ENCODE measurements around the gene MPV17L. TPM values are rescaled to one million over a fixed set of nuclear protein-coding genes. Genes with fewer than 3 reads are reported as not detected.

Gene MPV17L
- polyA plus RNA-seq, 1 of the 3 experiments (the other 2 are of a cell fraction), result 0.43 TPM

DNA sequence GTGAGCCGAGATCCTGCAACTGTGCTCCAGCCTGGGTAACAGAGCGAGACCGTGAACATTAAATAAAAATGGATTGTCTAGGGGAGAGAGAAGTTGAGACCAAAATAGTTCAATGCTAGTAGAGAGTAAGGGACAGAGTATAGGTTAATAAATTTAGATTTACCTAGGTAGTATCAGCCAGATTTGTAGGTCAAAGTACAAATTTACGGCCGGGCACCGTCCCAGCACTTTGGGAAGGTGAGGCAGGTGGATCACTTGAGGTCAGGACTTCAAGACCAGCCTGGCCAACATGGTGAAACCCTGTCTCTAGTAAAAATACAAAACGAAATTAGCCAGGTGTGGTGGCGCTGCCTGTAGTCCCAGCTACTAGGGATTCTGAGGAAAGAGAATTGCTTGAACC is 26.7 kb downstream of the MPV17L start:
- WGBS (ENCODE audit: low lambda C conversion rate), result 78% methylated on average over 8 of the region's 8 CpGs
- Histone ChIP-seq H3K36me3 (replicated peaks in 1 of 2; ENCODE audit: control insufficient read depth in 1 of 2, insufficient read depth in 2 of 2, low read length in 1 of 2) (no peaks in the 10 kb centered on the region), H3K4me2 (no peak overlapping the region), H3K27me3 (ENCODE audit: insufficient read depth) (no peaks in the 10 kb centered on the region; the same call in 1 of the 2 replicates), H4K20me1 (ENCODE audit: insufficient read depth) (no peaks in the 10 kb centered on the region), H3K9ac (no peak overlapping the region), H3K79me2 (ENCODE audit: insufficient read depth) (no peaks in the 10 kb centered on the region), H2AFZ (ENCODE audit: low read depth) (no peak overlapping the region), H3K9me2 (no peaks in the 10 kb centered on the region), H3K4me3 (ENCODE audit: low read depth in 2 of 2, low read length in 1 of 2) (no peak overlapping the region), H3F3A (replicated peaks; ENCODE audit: insufficient read depth) (no peaks in the 10 kb centered on the region), H3K9me3 (no peaks in the 10 kb centered on the region), H3K27ac (ENCODE audit: low read depth in 2 of 2, low read length in 1 of 2) (no peak overlapping the region), H3K4me1 (ENCODE audit: control insufficient read depth in 1 of 2, insufficient read depth in 2 of 2, low read depth in 1 of 2, low read length in 1 of 2) (no peaks in the 10 kb centered on the region)
- DNase-seq, result no peak
- TF ChIP-seq YY1 (IDR thresholded peaks at IDR 0.05; ENCODE audit: low read depth), result no peak
- no peak for TF ChIP-seq SMC3 (IDR thresholded peaks at IDR 0.05; ENCODE audit: low read depth, low read length)
- TF ChIP-seq FOXJ3 (CRISPR knock-in tag; IDR thresholded peaks at IDR 0.05), result no peak
- TF ChIP-seq, protein P1, sequence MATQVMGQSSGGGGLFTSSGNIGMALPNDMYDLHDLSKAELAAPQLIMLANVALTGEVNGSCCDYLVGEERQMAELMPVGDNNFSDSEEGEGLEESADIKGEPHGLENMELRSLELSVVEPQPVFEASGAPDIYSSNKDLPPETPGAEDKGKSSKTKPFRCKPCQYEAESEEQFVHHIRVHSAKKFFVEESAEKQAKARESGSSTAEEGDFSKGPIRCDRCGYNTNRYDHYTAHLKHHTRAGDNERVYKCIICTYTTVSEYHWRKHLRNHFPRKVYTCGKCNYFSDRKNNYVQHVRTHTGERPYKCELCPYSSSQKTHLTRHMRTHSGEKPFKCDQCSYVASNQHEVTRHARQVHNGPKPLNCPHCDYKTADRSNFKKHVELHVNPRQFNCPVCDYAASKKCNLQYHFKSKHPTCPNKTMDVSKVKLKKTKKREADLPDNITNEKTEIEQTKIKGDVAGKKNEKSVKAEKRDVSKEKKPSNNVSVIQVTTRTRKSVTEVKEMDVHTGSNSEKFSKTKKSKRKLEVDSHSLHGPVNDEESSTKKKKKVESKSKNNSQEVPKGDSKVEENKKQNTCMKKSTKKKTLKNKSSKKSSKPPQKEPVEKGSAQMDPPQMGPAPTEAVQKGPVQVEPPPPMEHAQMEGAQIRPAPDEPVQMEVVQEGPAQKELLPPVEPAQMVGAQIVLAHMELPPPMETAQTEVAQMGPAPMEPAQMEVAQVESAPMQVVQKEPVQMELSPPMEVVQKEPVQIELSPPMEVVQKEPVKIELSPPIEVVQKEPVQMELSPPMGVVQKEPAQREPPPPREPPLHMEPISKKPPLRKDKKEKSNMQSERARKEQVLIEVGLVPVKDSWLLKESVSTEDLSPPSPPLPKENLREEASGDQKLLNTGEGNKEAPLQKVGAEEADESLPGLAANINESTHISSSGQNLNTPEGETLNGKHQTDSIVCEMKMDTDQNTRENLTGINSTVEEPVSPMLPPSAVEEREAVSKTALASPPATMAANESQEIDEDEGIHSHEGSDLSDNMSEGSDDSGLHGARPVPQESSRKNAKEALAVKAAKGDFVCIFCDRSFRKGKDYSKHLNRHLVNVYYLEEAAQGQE (IDR thresholded peaks at IDR 0.05; ENCODE audit: low read depth, low read length), result no peak
- TF ChIP-seq POLR2AphosphoS5 (IDR thresholded peaks at IDR 0.05; ENCODE audit: low read depth, low read length), result no peak
- no peak for TF ChIP-seq TAF1 (IDR thresholded peaks at IDR 0.05; ENCODE audit: borderline replicate concordance, low read depth, low read length)
- no peak for TF ChIP-seq RFX5 (IDR thresholded peaks at IDR 0.05; ENCODE audit: low read length)
- TF ChIP-seq FOSL2 (IDR thresholded peaks at IDR 0.05; ENCODE audit: borderline replicate concordance, low read depth), result no peak
- no peak for TF ChIP-seq EP300 (IDR thresholded peaks at IDR 0.05; ENCODE audit: borderline replicate concordance in 1 of 2, low read depth in 1 of 2, low read length in 1 of 2)
- no peak for TF ChIP-seq CHD2 (IDR thresholded peaks at IDR 0.05; ENCODE audit: low read length, partially characterized antibody)
- no peak for TF ChIP-seq CTCF (IDR thresholded peaks at IDR 0.05)
- TF ChIP-seq RCOR1 (IDR thresholded peaks at IDR 0.05; ENCODE audit: low read length), result no peak
- TF ChIP-seq, protein P2, sequence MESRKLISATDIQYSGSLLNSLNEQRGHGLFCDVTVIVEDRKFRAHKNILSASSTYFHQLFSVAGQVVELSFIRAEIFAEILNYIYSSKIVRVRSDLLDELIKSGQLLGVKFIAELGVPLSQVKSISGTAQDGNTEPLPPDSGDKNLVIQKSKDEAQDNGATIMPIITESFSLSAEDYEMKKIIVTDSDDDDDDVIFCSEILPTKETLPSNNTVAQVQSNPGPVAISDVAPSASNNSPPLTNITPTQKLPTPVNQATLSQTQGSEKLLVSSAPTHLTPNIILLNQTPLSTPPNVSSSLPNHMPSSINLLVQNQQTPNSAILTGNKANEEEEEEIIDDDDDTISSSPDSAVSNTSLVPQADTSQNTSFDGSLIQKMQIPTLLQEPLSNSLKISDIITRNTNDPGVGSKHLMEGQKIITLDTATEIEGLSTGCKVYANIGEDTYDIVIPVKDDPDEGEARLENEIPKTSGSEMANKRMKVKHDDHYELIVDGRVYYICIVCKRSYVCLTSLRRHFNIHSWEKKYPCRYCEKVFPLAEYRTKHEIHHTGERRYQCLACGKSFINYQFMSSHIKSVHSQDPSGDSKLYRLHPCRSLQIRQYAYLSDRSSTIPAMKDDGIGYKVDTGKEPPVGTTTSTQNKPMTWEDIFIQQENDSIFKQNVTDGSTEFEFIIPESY (IDR thresholded peaks at IDR 0.05; ENCODE audit: borderline replicate concordance, low read depth), result no peak
- no peak for TF ChIP-seq RXRA (IDR thresholded peaks at IDR 0.05; ENCODE audit: borderline replicate concordance, low read depth)
- no peak for TF ChIP-seq MAX (IDR thresholded peaks at IDR 0.05; ENCODE audit: low read depth)
- TF ChIP-seq SIN3A (IDR thresholded peaks at IDR 0.05; ENCODE audit: borderline replicate concordance, low read depth, low read length), result no peak
- TF ChIP-seq, protein P3, sequence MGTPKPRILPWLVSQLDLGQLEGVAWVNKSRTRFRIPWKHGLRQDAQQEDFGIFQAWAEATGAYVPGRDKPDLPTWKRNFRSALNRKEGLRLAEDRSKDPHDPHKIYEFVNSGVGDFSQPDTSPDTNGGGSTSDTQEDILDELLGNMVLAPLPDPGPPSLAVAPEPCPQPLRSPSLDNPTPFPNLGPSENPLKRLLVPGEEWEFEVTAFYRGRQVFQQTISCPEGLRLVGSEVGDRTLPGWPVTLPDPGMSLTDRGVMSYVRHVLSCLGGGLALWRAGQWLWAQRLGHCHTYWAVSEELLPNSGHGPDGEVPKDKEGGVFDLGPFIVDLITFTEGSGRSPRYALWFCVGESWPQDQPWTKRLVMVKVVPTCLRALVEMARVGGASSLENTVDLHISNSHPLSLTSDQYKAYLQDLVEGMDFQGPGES (IDR thresholded peaks at IDR 0.05; ENCODE audit: low read depth, low read length), result no peak
- no peak for TF ChIP-seq TCF12 (IDR thresholded peaks at IDR 0.05)
- ChIA-PET CTCF (interaction anchor here (2.0 kb wide), 1 partner anchor 129 kb away, joined by 5 read pairs; no protein-coding TSS in a partner anchor), POLR2A (no interaction called here)

All from SK-N-SH (cell line).